Transverse colon (tissue), 4 donors: ENCODE measurements around the gene CEP89.

Source experiments
- CTCF ChIP-seq, 5 experiments: fragments of 200-600 bp in 3 of 5; fragments of 450-650 bp in 2 of 5; sonication (generic) in 3 of 5; IDR thresholded peaks; 1 replicate in 2 of 5; 2 replicates in 3 of 5; pipeline ENCODE4 v1.5.1; 2016 to 2017; ENCODE audit warnings: antibody characterized with exemption in 5 of 5, inconsistent platforms in 3 of 5, mild to moderate bottlenecking in 2 of 5, moderate library complexity in 1 of 5
- EP300 ChIP-seq: sonication (generic); formaldehyde crosslinking; IDR thresholded peaks from one replicate; pipeline ENCODE4 v1.6.1; 2017; ENCODE audit warnings: antibody characterized with exemption, low read depth
- POLR2A ChIP-seq: fragments of 450-650 bp; IDR thresholded peaks from one replicate; pipeline ENCODE4 v1.6.1; 2016; ENCODE audit warnings: antibody characterized with exemption, mild to moderate bottlenecking, moderate library complexity
- POLR2AphosphoS5 ChIP-seq, 3 donors: sonication (generic); formaldehyde crosslinking; IDR thresholded peaks; one replicate each; pipeline ENCODE4 v1.6.1; 2016; ENCODE audit warnings: antibody characterized with exemption in 3 of 3

GRCh38 chr19:32877977-32878745, 93.6 kb downstream of the CEP89 start:
- TF ChIP-seq CTCF (IDR thresholded peaks at IDR 0.05) (no peak), EP300 (no peak), POLR2A (no peak), POLR2AphosphoS5 (IDR thresholded peaks at IDR 0.05) (no peak)
